Measurements from ENCODE around the gene SIGLEC14.
"Not testable (repeated sequence)": the region's sequence is repeated elsewhere in the genome, so short reads cannot be mapped to it uniquely, and the experiment has no call there.

Gene SIGLEC14

GRCh38 chr19:51646730-51647129 lies at the start of gene SIGLEC14:
SIGLEC14 (minus strand) TSS chr19:51646825; CDS start chr19:51646759, 66 bp downstream.
- not testable (repeated sequence) for DNase-seq

GRCh38 chr19:51695702-51696315 lies 49.2 kb upstream of the SIGLEC14 start:
- no peak for DNase-seq

GRCh38 chr19:51695088-51695487 lies 48.5 kb upstream of the SIGLEC14 start:
- DNase-seq, result no peak

- no peak for DNase-seq
These were observed 47.9 kb upstream of the SIGLEC14 start for GRCh38 chr19:51694318-51695085.

- DNase-seq, result no peak
These were observed 47.2 kb upstream of the SIGLEC14 start for GRCh38 chr19:51693819-51694218.

- no peak for DNase-seq
These were observed 46.6 kb upstream of the SIGLEC14 start, which contains the start of gene SPACA6 for GRCh38 chr19:51693260-51693659. SPACA6 (plus strand) TSS chr19:51693330; CDS start chr19:51693527, 197 bp downstream.

GRCh38 chr19:51692468-51692867 lies 45.8 kb upstream of the SIGLEC14 start:
- no peak for DNase-seq

GRCh38 chr19:51691584-51692428 lies 45.2 kb upstream of the SIGLEC14 start:
- no peak for DNase-seq

GRCh38 chr19:51691074-51691583 lies 44.5 kb upstream of the SIGLEC14 start:
- DNase-seq, result no peak

GRCh38 chr19:51690454-51691073 lies 43.9 kb upstream of the SIGLEC14 start:
- DNase-seq, result peak; percentile 80

GRCh38 chr19:51689751-51690453 lies 43.3 kb upstream of the SIGLEC14 start:
- no peak for DNase-seq

- no peak for DNase-seq
These were observed 42.3 kb upstream of the SIGLEC14 start for GRCh38 chr19:51688671-51689571.

GRCh38 chr19:51687791-51688670 lies 41.4 kb upstream of the SIGLEC14 start:
- DNase-seq, result no peak

- no peak for DNase-seq
These were observed 39.5 kb upstream of the SIGLEC14 start for GRCh38 chr19:51686171-51686570.

GRCh38 chr19:51681286-51681941 lies 34.8 kb upstream of the SIGLEC14 start:
- DNase-seq, result no peak

- no peak for DNase-seq
These were observed 33.8 kb upstream of the SIGLEC14 start for GRCh38 chr19:51680474-51680873.

- peak; percentile 52 for DNase-seq
These were observed 30.0 kb upstream of the SIGLEC14 start for GRCh38 chr19:51676566-51677083.

GRCh38 chr19:51675911-51676565 lies 29.4 kb upstream of the SIGLEC14 start:
- peak; percentile 17 for DNase-seq
